IMR-90 (cell line): Measurements from ENCODE around the gene RAB1B.

Source experiments
- CEBPB ChIP-seq: IDR thresholded peaks from 2 replicates; pipeline ENCODE4 v1.6.1; 2012; ENCODE audit warnings: low read depth, low read length, improper control_type of control experiment
- CHD1 ChIP-seq: IDR thresholded peaks from 2 replicates; pipeline ENCODE4 v1.6.1; 2012; ENCODE audit warnings: low read depth, low read length, improper control_type of control experiment
- CTCF ChIP-seq: conservative IDR thresholded peaks from 2 replicates; pipeline ENCODE4 v1.5.1; 2012; ENCODE audit warnings: mild to moderate bottlenecking, low read depth, low read length, improper control_type of control experiment
- MAFK ChIP-seq: IDR thresholded peaks from 2 replicates; pipeline ENCODE4 v1.6.1; 2012; ENCODE audit warnings: low read depth, low read length, improper control_type of control experiment
- MXI1 ChIP-seq: IDR thresholded peaks from 2 replicates; pipeline ENCODE4 v1.6.1; 2012; ENCODE audit warnings: low read depth, mild to moderate bottlenecking, low read length, moderate library complexity, borderline replicate concordance
- NFE2L2 ChIP-seq: fragments of 150-350 bp; IDR thresholded peaks from 2 replicates; pipeline ENCODE4 v1.6.1; 2016; ENCODE audit warnings: low read depth, mild to moderate bottlenecking, low read length
- POLR2A ChIP-seq: IDR thresholded peaks from 2 replicates; pipeline ENCODE4 v1.6.1; 2012; ENCODE audit warnings: mild to moderate bottlenecking, low read depth, low read length
- RAD21 ChIP-seq: IDR thresholded peaks from 2 replicates; pipeline ENCODE4 v1.6.1; 2012; ENCODE audit warnings: low read length, improper control_type of control experiment
- RCOR1 ChIP-seq: IDR thresholded peaks from 2 replicates; pipeline ENCODE4 v1.6.1; 2012; ENCODE audit warnings: mild to moderate bottlenecking, low read length, improper control_type of control experiment; ENCODE audit not compliant: insufficient replicate concordance
- SMC3 ChIP-seq: fragments of 150-350 bp; IDR thresholded peaks from 2 replicates; pipeline ENCODE4 v1.6.1; 2016; ENCODE audit warnings: low read depth, mild to moderate bottlenecking, antibody characterized with exemption, low read length, moderate library complexity

GRCh38 chr11:66290330-66290621, 21.8 kb downstream of the RAB1B start:
- TF ChIP-seq SMC3 (no peak), CTCF (no peak), POLR2A (no peak), CEBPB (no peak), RCOR1 (no peak), RAD21 (no peak), MAFK (no peak), NFE2L2 (no peak), CHD1 (no peak), MXI1 (no peak)
